ENCODE measurements around the gene SEMA4C.
"Not testable (repeated sequence)": the region's sequence is repeated elsewhere in the genome, so short reads cannot be mapped to it uniquely, and the experiment has no call there.

Gene SEMA4C

DNA sequence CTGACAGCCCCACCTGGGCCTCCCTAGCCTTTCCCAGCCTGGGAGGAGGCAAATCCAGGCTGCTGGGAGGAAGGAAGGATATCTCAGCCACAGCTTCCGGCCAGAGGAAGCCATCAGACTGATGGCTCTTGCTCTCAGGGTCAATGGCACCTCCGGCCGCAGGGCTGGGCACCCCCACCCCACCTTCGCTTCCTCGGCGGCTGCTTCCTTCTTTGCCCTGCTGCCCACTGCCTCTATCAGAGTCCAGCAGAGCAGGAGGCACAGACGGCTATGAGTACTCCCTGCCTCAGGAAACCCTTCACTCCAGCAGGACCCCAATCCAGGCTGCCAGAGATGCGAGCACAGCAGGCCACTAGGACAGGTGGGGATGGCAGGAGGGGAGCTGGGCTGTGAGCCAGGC lies 3.3 kb downstream of the SEMA4C start:
- no peak for DNase-seq (ENCODE audit: low spot score)

DNA sequence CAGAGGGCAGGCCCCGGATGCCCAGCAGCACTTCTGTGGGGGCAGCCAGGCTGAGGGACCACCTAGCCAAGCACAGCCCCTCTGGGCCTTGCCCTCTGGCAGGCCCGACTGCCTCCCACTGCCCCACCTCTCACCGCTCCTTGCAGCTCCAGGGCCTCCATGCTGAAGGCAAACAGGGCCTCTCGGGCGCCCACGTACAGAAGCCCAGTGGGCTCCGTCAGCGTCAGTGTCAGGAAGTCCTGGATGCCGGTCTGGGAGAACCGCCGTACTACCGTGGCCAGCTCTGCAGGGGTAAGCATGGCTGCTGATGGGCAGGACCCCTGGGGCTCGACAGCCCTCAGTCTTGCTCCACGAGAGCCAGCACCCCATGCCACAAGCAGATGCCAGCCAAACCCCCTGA lies 3.7 kb downstream of the SEMA4C start:
- no peak for DNase-seq (ENCODE audit: low spot score)

DNA sequence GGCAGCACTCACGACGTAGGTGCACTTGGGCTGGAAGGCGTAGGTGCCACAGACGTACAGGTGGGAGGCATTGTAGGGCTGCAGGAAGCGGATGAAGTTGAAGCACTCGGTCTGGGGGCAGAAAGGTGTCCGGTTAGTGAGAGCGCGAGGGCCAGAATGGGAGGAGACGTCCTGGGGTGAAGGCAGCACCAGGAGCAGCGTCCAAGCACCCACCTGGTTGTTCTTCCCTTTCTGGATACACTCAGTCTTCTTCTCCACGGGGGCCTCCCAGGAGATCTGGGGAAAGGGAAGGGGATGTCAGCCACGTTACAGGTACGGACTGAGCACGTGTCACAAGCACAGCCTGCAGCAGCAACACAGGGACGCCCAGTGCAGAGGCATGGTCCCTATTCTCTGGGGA lies 4.2 kb downstream of the SEMA4C start:
- DNase-seq (ENCODE audit: low spot score), result no peak

DNA sequence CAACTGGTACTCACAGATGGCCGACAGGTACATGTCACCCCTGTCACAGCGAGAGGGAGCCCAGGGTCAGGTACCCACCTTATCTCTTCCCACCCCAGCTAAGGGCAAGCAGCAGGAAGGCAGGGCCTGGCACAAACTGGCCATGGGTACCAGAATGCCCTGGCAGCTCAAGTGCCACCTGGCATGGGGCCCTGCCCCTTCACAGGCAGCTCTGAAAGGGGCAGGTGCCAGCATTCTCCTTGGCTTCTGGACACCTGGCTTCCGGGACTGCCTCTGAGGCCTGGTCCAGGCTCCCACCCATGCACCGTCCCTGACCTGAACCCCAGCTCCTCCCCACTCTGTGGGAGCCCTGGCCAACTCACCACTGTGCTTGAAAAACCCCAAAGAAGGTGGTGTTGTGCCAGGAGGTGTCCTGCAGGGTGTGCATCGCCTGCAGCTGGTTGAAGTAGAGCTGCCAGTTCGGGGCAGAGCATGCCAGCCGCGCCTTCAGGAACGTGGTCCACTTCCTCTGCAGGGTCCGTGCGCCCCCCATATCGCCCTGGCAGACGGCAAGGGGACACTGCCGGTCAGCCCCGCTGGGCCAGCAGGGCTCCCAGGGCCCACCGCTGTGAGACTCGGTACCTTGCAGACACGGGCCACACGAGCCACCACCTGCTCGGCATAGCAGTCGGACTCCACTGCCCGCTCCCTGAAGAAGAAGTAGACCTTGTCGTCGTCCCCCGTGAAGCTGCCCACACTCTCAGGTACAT lies 5.4 kb downstream of the SEMA4C start:
- no peak for DNase-seq (ENCODE audit: low spot score)

DNA sequence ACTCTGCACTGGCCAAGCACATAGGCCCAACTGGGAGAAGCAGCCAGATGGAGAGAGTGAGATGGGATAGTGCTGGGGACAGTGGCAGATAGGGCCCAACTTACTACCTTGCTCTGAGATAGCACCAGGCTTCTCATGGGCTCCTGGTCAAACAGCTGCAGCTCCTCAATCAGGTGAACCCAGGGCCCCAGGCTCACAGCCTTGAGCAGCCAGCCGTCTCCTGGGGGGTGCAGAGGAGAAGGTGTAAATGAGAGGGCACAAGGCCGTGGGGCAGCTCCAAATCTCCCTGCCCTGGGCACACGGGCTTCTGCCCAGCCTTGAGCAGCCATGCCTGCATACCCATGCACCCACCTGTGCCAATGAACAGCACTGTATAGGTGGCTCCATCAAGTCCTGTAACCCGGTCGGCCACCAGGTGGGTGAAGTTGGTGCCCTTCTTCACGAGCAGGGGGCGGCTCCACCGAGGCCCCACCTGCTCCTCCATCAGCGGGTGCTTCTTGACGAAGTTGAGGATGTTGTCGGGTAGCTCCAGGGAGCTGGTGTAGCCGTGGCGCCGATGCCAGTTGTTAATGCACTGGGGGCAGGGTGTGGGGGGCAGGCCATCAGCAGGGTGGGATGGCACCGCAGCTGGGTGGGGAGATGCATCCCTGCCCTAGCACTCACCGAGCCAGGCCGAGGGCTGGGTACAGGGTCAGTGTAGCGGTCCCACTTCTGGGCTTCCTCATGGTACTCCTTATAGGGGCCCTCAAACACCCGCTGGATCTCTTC lies 6.1 kb downstream of the SEMA4C start:
- DNase-seq (ENCODE audit: low spot score), result no peak

DNA sequence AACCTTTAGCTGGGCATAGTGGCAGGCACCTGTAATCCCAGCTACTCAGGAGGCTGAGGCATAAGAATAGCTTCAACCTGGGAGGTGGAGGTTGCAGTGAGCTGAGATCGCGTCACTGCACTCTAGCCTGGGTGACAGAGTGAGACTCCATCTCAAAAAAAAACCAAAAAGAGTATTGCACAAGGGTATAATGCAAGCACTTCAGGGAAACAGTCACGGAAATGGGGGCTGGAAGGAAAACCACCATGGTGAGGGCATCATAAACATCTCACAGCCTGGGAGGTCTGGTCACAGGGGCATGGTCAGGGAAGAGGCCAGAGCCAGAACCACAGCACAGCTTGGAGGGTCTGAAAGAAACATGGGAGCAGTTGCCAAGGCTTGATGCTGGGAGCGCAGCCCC lies 6.8 kb downstream of the SEMA4C start:
- not testable (repeated sequence) for DNase-seq (ENCODE audit: low spot score)

DNA sequence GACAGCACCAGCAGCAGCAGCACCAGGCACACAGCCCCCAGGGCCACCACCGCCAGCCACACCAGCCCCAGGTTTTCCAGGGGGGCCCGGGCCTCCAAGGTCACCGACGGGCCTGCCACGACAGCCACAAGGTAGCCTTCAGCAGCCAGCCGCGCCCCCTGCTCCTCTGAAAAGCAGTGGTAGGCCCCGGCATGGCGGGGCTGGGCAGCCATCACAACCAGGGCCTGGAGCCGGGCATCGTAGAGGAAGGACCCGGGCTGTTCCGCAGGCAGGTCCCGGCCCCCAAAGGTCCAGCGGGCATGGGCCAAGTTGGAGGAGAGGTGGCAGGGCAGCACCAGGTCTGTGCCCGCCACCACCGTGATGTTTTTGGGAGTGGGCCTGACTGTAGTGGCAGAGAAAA lies 8.8 kb downstream of the SEMA4C start:
- DNase-seq (ENCODE audit: low spot score), result no peak

DNA sequence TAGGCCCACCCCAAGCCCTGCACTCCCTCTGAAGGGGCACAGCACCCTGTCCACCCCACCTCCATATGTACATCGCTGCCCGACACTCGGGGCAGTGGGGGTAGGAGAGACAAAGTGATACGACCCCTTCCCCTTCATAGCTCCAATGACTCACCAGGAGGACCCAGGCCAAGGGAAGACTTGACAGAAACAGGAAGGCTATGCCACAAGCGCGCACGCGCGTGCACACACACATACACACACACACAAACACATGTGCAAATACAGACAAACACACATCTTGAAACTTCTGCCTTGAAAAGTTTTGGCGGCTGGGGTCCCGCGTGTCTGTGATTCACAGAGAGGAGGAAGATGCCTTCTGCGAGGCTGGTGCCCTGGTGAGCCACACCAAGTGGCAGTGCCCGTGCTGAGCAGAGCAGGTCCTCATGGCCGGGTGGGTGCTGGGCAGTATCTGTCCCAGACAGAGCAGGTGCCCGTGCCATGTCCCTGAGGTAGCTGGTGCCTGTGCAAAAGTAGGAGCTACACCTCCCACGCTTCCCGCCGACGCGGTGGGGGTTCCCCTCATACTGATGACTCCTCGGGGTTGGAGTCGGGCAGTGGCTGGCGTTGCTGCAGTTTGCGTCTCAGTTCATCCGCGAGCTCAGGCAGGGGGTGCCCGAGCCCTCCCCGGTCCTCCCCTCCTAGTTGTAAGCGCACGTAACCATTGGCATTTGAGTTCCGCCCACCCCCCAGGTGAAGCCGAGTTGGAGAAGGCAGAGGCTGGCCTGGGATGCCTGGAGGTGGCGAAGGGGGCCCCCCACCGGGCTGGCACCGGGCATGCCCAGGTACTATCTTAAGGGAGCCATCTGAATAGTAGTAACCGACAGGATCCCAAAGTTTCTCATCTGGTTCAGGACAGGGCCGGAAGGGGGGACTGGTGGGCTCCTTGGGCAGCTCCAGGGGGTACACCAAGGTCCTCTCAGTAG lies 9.5 kb downstream of the SEMA4C start:
- DNase-seq (ENCODE audit: low spot score), result no peak

DNA sequence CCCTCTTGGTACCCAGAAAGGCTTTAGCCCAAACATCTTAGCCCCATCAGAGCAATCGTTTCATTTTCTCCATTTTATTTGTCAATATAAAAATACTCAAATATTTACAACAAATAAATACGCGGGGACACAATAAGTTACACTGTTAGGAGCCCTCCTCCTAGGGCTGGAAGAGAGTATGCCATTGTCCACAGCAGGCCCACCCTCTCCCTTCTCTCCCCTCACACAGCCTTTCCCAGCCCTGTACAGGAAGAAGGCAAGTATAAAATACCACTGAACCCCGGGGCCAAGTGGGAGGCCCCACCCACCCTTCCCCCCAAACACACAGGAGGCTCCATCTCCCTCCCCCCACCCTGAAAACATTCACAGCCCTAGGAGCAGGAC lies 10.2 kb downstream of the SEMA4C start:
- no peak for DNase-seq (ENCODE audit: low spot score)

DNA sequence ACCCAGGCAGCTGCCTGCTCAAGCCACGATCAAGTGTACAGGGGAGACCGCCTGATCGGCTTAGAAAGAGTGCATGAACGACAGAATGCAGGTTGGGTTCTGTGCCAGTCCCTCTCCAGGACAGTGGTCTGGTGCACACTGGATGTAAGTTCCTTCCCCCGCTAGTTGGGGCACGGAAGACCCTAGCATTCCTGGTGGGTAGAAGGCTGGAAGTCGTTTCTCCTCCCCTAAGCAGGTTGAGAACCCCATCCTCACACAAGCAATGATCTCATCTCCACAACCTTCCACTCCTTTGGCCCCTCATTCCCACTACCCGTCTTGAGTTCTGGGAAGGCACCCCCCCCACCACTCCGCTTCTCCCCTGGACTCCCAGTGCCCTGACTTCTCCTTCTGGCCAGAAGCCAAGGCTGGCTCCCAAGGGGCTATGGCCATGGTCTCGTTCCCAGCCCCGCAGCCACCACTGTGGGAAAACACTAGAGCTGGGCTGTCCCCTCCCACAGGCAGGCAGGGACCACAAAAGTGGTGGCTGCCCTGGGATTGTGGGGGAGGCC lies 10.7 kb downstream of the SEMA4C start:
- no peak for DNase-seq (ENCODE audit: low spot score)

DNA sequence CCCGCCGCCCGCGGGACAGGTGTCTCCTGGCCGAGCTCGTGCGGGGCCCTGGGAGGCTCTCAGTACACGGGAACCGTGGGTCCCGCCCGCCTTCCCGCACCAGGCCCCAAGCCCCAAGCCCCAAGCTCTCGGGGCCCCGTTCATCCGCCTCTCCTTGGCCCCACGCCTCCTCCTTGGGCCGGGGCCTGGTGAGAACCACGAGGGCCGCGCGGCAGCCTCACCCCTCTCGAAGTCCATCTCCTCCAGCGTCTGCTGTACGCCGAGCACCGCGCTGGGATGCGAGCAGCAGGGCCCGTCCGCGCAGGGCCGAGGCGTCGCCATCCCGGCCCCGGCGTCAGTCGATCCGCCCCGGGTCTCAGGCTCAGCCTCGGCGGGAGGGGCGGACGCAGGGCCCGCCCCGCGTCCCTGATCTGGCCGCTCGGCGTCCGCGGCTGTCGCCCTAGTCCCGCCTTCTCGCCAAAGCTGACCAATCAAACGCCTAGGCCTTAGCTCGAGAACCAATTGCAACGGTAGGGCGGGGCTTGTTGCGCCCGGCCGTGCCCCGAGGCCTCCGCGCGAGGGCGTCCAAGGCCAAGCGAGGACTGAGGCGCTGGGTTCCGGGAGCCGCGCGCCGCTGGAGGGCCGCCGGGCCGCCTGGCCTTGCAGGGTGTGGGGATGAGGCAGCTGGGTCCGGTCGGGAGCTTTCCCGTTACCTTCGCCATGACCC lies 12.1 kb downstream of the SEMA4C start, which contains the start of gene ANKRD39:
Gene ANKRD39 (minus strand): TSS at position 350 of the 706 bp plus-strand sequence. CDS start 29 bp downstream, at position 321.
- DNase-seq (ENCODE audit: low spot score), result peak; percentile 99

DNA sequence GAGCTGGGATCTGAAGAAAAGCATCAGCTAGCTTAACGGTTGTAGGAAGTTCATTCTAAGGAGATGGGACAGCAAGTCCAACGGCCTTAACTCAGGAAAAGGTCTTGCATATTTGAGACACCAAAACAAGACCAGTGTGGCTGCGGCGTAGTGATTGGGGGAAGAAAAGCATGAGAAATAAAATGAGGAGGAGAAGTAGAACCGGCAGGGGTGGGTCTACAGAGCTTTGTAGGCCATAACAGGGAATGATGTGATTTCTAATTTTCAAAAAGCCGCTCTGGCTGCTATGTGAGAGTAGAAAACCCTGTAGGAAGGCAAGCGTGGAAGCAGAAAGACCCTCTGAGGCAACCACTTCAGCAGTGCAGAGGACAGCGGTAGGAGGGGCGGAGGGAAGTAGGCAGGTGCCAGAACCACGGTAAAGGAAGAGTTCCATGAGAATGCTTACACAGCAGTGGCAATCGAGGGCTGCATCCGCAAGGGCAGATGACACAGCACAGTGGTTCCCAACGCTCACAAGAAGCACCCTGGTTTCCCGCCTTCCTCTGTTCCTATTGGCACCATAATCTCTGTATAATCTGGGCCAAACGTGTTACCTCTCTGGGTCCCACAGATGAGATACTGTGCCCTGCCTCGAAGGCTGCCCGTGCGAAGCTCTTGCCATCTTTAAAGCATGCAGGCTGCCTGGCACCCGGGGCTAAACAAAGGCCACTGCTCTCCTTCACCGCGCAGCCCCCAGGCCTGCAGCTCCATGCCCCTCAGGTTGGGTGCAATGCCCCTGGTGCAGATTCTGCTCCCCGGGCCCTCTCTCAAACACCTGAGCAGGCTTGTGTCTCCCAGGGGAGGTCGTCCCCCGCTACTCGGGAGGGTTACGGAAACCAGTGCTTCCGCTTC lies 12.9 kb downstream of the SEMA4C start:
- no peak for DNase-seq (ENCODE audit: low spot score)

DNA sequence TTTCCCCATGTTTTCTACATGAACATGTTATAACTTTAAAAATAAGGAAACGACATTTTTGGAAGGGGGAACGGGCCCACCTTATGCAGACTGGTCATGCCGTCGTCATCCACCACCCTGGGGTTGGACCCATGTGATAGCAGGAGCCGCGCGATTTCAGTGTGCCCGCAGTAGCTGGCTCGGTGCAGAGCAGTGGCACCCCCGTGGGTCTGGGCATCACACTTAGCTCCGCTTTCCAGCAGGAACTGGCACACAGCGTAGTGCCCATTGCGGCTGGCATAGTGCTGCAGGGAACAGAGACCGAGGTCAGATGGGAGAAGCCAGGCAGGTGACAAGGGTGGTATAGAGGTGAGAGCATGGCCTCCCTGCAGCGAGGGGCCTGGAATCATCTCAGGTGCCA lies 16.6 kb downstream of the SEMA4C start:
- DNase-seq (ENCODE audit: low spot score), result no peak

DNA sequence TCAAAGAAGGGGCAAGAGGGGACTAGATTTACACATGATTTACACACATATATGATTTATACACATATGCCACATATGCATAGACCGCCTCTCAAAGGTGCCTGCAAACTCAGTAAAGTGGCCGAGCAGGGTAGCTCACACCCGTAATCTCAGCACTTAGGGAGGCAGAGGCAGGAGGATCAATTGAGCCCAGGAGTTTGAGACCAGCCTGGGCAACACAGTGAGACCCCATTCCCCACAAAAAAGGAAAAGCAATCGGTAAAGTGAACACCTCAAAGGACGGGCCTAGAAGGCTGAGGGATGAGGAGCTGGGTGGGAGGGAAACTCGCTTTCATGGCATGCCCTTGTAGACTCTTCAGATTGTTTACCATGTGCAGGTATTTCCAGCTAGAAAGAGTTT lies 17.2 kb downstream of the SEMA4C start:
- DNase-seq (ENCODE audit: low spot score), result no peak

DNA sequence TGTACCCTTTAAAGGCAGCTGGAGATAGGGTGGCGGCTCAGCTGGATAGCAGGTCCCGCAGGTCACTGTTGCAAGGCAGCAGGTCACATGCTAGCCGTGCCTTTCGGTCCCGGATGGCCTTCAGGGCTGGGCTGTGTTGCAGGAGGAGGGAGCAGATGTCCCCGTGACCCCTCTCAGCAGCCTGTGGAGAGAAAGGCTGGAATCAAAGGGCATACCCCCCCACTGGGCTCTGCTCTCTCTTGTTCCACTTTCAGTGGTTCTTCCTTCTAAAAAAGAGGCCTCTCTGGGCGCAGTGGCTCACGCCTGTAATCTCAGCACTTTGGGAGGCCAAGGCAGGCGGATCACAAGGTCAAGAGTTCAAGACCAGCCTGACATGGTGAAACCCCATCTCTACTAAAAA lies 21.6 kb downstream of the SEMA4C start:
- no peak for DNase-seq (ENCODE audit: low spot score)

DNA sequence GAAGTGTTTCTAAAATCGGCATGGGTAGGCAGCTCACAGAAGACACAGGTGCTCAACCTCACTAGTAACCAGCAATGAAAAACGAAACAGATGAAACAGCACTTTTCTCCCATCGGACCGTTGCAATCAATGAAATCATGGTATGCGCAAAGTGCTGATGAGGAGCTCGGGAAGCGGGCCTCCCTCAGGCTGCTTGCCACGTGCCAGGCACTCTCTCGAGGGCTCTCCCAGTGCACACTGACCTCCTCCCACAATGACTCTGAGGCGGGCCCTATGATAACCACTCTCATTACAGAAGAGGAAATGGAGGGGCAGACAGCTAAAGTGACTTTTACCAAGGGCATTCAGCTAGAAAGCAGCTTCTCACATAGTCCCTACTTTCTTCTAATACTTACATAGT lies 22.3 kb downstream of the SEMA4C start:
- no peak for DNase-seq (ENCODE audit: low spot score)

DNA sequence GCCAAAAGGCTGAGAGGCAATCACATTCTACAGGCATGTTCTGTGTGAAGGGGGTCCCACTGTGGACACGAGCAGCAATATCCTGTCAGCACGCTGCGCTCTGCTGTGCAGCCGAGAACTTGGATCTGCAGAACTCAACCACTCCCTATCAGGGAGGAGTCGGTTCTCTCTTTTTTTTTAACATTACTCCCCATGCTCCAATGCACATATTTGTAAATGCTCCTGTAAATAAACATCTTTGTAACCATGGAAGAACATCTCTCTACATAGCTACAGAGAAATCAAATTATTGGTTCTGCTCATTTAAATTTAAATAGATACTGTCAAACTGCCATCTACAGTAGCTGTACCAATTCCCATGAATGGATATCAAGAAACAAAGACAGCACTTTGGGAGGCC lies 23.1 kb downstream of the SEMA4C start:
- DNase-seq (ENCODE audit: low spot score), result no peak

DNA sequence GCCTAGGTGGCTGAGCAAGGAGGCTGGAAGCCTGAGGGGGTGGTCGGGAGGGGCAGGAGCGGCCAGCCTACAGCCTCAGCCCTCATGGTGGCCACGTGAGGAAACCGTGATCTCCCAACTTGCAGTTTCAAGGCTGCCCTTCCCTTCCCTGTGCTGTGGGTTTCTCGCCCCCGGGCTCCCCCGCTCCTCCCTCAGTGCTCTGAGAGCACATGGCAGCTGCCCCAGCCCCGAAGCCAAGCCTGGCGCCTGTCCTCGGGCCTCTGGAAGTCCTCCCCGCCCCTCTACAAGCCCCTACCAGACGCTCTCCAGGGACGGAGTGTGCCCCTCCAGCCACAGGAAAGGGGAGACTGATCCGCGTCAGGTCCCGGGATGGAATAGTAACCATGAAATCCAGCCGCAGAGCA lies 25.5 kb downstream of the SEMA4C start:
- no peak for DNase-seq (ENCODE audit: low spot score)

DNA sequence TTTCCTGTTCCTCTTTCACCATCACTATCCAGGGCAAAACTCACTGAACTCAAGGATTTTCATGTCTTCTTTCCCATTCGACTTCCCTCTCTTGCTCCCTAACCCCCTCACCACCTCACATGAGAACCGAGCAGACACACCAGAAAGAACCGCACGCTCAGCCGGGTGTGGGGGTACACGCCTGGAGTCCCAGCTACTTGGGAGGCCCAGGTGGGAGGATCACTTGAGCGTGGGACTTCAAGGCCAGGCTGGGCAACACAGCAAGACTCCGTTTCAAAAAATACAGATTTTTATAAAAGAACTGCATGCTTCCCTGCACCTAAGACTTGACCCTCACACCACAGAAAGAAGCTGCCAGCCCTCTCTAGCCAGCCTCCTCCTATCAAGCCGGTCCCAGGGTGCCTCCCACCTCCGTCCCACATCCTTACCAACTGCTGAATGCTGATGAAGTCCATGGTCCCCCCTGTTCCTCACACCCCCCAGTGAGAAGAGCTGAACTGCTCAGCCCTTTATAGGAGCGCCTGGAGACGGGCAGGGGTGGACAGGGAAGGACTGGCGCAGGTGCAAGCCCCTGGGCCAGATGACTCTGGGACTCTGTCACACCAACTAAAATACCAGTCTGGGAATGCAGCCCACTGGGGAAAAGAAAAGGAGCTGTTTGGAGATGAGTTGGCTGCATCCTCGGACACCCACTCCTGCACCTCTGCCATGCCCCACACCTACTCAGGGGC lies 26.2 kb downstream of the SEMA4C start, which contains the start of gene ANKRD23:
Gene ANKRD23 (minus strand): TSS at position 484 of the 731 bp plus-strand sequence. CDS start 29 bp downstream, at position 455.
- no peak for DNase-seq (ENCODE audit: low spot score)

DNA sequence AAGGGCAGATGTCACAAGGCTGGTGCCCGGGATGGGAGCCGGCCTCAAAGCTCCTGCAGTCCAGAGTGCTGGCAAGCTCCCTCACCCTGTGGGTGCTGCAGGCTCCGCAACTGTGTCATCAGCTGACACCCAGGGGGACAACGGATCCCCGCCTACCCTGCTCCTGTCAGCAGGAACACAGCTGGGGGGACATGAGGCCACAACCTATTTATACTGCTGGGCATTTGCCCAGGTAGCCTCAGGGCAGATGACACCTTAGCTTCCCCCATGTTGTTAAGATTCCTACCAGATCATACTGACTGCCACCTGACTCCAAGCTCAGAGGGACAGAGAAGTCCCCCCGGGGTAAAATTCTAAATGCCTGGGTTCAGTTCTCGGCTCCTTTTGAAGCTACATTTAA lies 27.3 kb downstream of the SEMA4C start:
- no peak for DNase-seq (ENCODE audit: low spot score)
